Motor neuron (in vitro differentiated cells): Measurements from ENCODE around the gene ISM2. TPM values are rescaled to one million over a fixed set of nuclear protein-coding genes. Genes with fewer than 3 reads are reported as not detected.
A peak's percentile ranks its signal among the peaks of the same experiment; 100 is the strongest.
"Not testable (repeated sequence)": the region's sequence is repeated elsewhere in the genome, so short reads cannot be mapped to it uniquely, and the experiment has no call there.

Experiments
- ATAC-seq, 8 experiments: fragments of 200-7000 bp; cut with Tn5 transposase; replicated peaks in 6 of 8; 2 replicates each; pipeline ENCODE4 v1.8.0; 2021; ENCODE audit warnings: mild to moderate bottlenecking in 8 of 8, moderate library complexity in 8 of 8
- H3K27ac ChIP-seq, 2 donors: fragments of 250-450 bp; sonication (Bioruptor Pico); 2 replicates each; pipeline ENCODE4 v1.9.0; 2021; ENCODE audit warnings: antibody characterized with exemption in 2 of 2, mild to moderate bottlenecking in 2 of 2, moderate library complexity in 1 of 2
- H3K4me1 ChIP-seq, 2 donors: fragments of 250-450 bp; sonication (Bioruptor Pico); replicated peaks in 1 of 2; 2 replicates each; pipeline ENCODE4 v1.6.1; 2021; ENCODE audit warnings: antibody characterized with exemption in 2 of 2, mild to moderate bottlenecking in 2 of 2, moderate library complexity in 1 of 2
- H3K4me3 ChIP-seq, 5 donors: fragments of 250-450 bp; sonication (Bioruptor Pico); 2 replicates each; pipeline ENCODE4 v1.9.0; 2021; ENCODE audit warnings: antibody characterized with exemption in 5 of 5, mild to moderate bottlenecking in 5 of 5, moderate library complexity in 4 of 5
- WGBS, 10 experiments: fragments of 450-650 bp; shearing (Covaris generic); methylation state at CpG; one replicate each; pipeline ENCODE4 v1.0.0; 2022; 5-methylcytosine and 5-hydroxymethylcytosine counted together
- in situ Hi-C, 9 experiments: fragments of 400-800 bp; cut with MboI; loops; one replicate each; pipeline ENCODE4 v1.15.0; 2021; ENCODE audit warnings: low sequenced_read_pairs in 9 of 9, low pct_unique_long_range_greater_than_20kb in 2 of 9; ENCODE audit not compliant: unreplicated experiment in 9 of 9
- total RNA-seq, 8 experiments: library from RNA; unstranded; fragments of 300-600 nt; gene quantifications; 2 replicates each; pipeline versions ENCODE4 v1.2.3 to v1.2.4, GENCODE V29; 2022

ISM2 gene
- total RNA-seq, 8 experiments from 2014 or later = 0.17 to 19.0 (median 0.92) TPM

GRCh38 chr14:77528701-77529100 is 30.1 kb upstream of the ISM2 start:
- 79 to 100% (median 94%) methylated on average over 1 to 5 of the region's 5 CpGs; no CpG with 5 or more reads in 2 of the 10 experiments for WGBS, 10 experiments
- in situ Hi-C loops, H3K4me3 ChIP-seq, H3K4me1 ChIP-seq, H3K27ac ChIP-seq, ATAC-seq: not testable (repeated sequence)

GRCh38 chr14:77526266-77526665 is 27.6 kb upstream of the ISM2 start:
- H3K4me3 ChIP-seq = no peak overlapping the region
- H3K27ac ChIP-seq = no peak overlapping the region
- in situ Hi-C loops = no loop called here
- no peak for ATAC-seq
- 43 to 100% (median 100%) methylated on average over 1 of the region's 1 CpG for WGBS, 10 experiments
- H3K4me1 ChIP-seq = no peaks in the 10 kb centered on the region

- WGBS, 10 experiments = 67 to 90% (median 84%) methylated on average over 1 to 6 of the region's 6 CpGs
- in situ Hi-C loops = no loop called here
- ATAC-seq = no peak
- Histone ChIP-seq H3K27ac (no peak overlapping the region), H3K4me3 (no peak overlapping the region), H3K4me1 (no peaks in the 10 kb centered on the region)
Measured at GRCh38 chr14:77524536-77524935, 25.9 kb upstream of the ISM2 start.

GRCh38 chr14:77523109-77523508 is 24.5 kb upstream of the ISM2 start:
- Histone ChIP-seq H3K27ac (no peak overlapping the region), H3K4me1 (no peaks in the 10 kb centered on the region), H3K4me3 (no peak overlapping the region)
- no peak for ATAC-seq
- 80 to 100% (median 97%) methylated on average over 1 to 3 of the region's 3 CpGs; no CpG with 5 or more reads in 4 of the 10 experiments for WGBS, 10 experiments
- in situ Hi-C loops = no loop called here

- no peak overlapping the region for H3K27ac ChIP-seq
- peak in 3 of 8 experiments; percentile 91 to 98 (median 95) for ATAC-seq
- in situ Hi-C loops = no loop called here
- H3K4me1 ChIP-seq = no peaks in the 10 kb centered on the region
- 20 to 100% (median 92%) methylated on average over 1 to 4 of the region's 4 CpGs; no CpG with 5 or more reads in 1 of the 10 experiments for WGBS, 10 experiments
- H3K4me3 ChIP-seq = no peak overlapping the region
Measured at GRCh38 chr14:77520555-77520954, 21.9 kb upstream of the ISM2 start.

- Histone ChIP-seq H3K4me3 (no peak overlapping the region), H3K27ac (no peak overlapping the region), H3K4me1 (no peaks in the 10 kb centered on the region)
- peak in 1 of 8 experiments; percentile 76 for ATAC-seq
- in situ Hi-C loops = no loop called here
Measured at GRCh38 chr14:77516126-77516525, 17.5 kb upstream of the ISM2 start.

GRCh38 chr14:77511486-77512162 is 13.0 kb upstream of the ISM2 start:
- no peak overlapping the region for H3K4me3 ChIP-seq
- H3K27ac ChIP-seq = no peak overlapping the region
- in situ Hi-C loops = no loop called here
- WGBS, 10 experiments = 29 to 100% (median 98%) methylated on average over 1 to 8 of the region's 8 CpGs; no CpG with 5 or more reads in 2 of the 10 experiments
- H3K4me1 ChIP-seq = no peaks in the 10 kb centered on the region
- ATAC-seq = no peak

GRCh38 chr14:77509366-77509765 is 10.8 kb upstream of the ISM2 start:
- Histone ChIP-seq H3K4me1 (no peaks in the 10 kb centered on the region), H3K4me3 (no peak overlapping the region), H3K27ac (no peak overlapping the region)
- WGBS, 10 experiments = 60 to 100% (median 90%) methylated on average over 1 to 4 of the region's 4 CpGs; no CpG with 5 or more reads in 2 of the 10 experiments
- no peak for ATAC-seq
- in situ Hi-C loops = no loop called here

- Histone ChIP-seq H3K4me1 (no peaks in the 10 kb centered on the region), H3K4me3 (no peak overlapping the region), H3K27ac (no peak overlapping the region)
- in situ Hi-C loops = no loop called here
- 76 to 100% (median 96%) methylated on average over 2 to 3 of the region's 3 CpGs; no CpG with 5 or more reads in 1 of the 10 experiments for WGBS, 10 experiments
- ATAC-seq = no peak
Measured at GRCh38 chr14:77508876-77509275, 10.3 kb upstream of the ISM2 start.

- 67 to 100% (median 93%) methylated on average over 1 to 4 of the region's 4 CpGs for WGBS, 10 experiments
- Histone ChIP-seq H3K4me1 (no peaks in the 10 kb centered on the region), H3K4me3 (no peak overlapping the region), H3K27ac (no peak overlapping the region)
- in situ Hi-C loops = no loop called here
- ATAC-seq = no peak
Measured at GRCh38 chr14:77508249-77508648, 9.6 kb upstream of the ISM2 start.

- Histone ChIP-seq H3K4me1 (no peaks in the 10 kb centered on the region), H3K27ac (no peak overlapping the region), H3K4me3 (no peak overlapping the region)
- WGBS, 10 experiments = 100% methylated on average over 1 to 2 of the region's 3 CpGs; no CpG with 5 or more reads in 3 of the 10 experiments
- no peak for ATAC-seq
- in situ Hi-C loops = no loop called here
Measured at GRCh38 chr14:77507762-77508161, 9.1 kb upstream of the ISM2 start.

GRCh38 chr14:77505031-77505430 is 6.4 kb upstream of the ISM2 start:
- no peak overlapping the region for H3K4me3 ChIP-seq
- no peaks in the 10 kb centered on the region for H3K4me1 ChIP-seq
- in situ Hi-C loops = no loop called here
- H3K27ac ChIP-seq = no peak overlapping the region
- ATAC-seq = no peak
- 0 to 83% (median 60%) methylated on average over 1 to 4 of the region's 4 CpGs; no CpG with 5 or more reads in 1 of the 10 experiments for WGBS, 10 experiments

GRCh38 chr14:77503138-77503537 is 4.5 kb upstream of the ISM2 start:
- no peak overlapping the region for H3K27ac ChIP-seq
- 91 to 100% (median 94%) methylated on average over 2 to 5 of the region's 5 CpGs; no CpG with 5 or more reads in 1 of the 10 experiments for WGBS, 10 experiments
- H3K4me3 ChIP-seq = no peak overlapping the region
- no peaks in the 10 kb centered on the region for H3K4me1 ChIP-seq
- ATAC-seq = no peak
- in situ Hi-C loops = no loop called here

GRCh38 chr14:77502109-77502782 is 3.6 kb upstream of the ISM2 start:
- H3K27ac ChIP-seq = no peak overlapping the region
- in situ Hi-C loops = no loop called here
- no peak for ATAC-seq
- no peak overlapping the region for H3K4me3 ChIP-seq
- no peaks in the 10 kb centered on the region for H3K4me1 ChIP-seq
- 37 to 100% (median 75%) methylated on average over 1 to 11 of the region's 11 CpGs for WGBS, 10 experiments
